HEK293T (cell line): ENCODE data around the gene ABI1.

Experiments used
- BHLHE40 ChIP-seq: fragments of 450-650 bp; IDR thresholded peaks from 2 replicates; pipeline ENCODE4 v1.6.1; 2016; ENCODE audit warnings: mild to moderate bottlenecking, moderate library complexity, borderline replicate concordance
- SP1 ChIP-seq: fragments of 450-650 bp; IDR thresholded peaks from 2 replicates; pipeline ENCODE4 v1.6.1; 2017
- ZNF384 ChIP-seq: fragments of 450-650 bp; IDR thresholded peaks from 2 replicates; pipeline ENCODE4 v1.6.1; 2016

DNA sequence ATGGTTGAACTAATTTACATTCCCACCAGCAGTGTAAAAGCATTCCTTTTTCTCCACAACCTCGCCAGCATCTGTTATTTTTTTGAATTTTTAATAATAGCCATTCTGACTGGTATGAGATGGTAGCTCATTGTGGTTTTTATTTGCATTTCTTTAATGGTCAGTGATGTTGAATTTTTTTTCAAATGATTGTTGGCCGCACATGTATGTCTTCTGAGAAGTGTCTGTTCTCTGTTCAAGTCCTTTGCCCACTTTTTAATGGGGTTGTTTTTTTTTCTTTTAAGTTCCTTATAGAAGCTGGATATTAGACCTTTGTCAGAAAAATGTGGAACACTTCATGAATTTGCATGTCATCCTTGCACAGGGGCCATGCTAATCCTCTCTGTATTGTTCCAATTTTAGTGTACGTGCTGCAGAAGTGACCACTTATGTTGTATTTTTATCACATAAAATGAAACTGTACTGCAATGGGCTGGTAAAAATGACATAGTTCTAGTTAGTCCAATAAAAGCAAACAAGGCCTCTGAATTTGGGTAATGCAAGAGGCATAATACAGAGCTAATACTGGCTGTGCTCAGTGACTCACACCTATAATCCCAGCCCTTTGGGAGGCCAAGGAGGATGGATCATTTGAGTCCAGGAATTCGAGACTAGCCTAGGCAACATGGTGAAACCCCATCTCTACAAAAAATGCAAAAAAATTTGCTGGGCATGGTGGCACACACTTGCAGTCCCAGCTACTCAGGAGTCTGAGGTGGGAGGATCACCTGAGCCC lies 70.3 kb downstream of the ABI1 start:
- TF ChIP-seq SP1: no peak
- TF ChIP-seq ZNF384: no peak
- TF ChIP-seq BHLHE40: no peak
